Upper lobe of left lung (tissue), 6 donors: Measurements from ENCODE around the gene IMP3. TPM values are rescaled to one million over a fixed set of nuclear protein-coding genes. Genes with fewer than 3 reads are reported as not detected.

Experiments
- ATAC-seq, 2 donors: fragments of 200-7000 bp; cut with Tn5 transposase; one replicate each; pipeline ENCODE4 v1.9.1; 2022; ENCODE audit warnings: mild to moderate bottlenecking in 2 of 2, moderate library complexity in 2 of 2; ENCODE audit not compliant: low FRiP score in 2 of 2
- DNase-seq, 2 donors: peaks; one replicate each; pipeline ENCODE4 v3.0.0-alpha.2; 2019 to 2020
- H3K27ac ChIP-seq, 4 donors: fragments of 200-600 bp; sonication (generic); one replicate each; pipeline ENCODE4 v1.5.1; 2016 to 2019
- H3K27me3 ChIP-seq, 4 donors: fragments of 200-600 bp; sonication (generic); one replicate each; pipeline ENCODE4 v1.5.1; 2017 to 2019
- H3K36me3 ChIP-seq, 4 donors: fragments of 200-600 bp; sonication (generic); one replicate each; pipeline ENCODE4 v1.5.1; 2016 to 2019
- H3K4me1 ChIP-seq, 4 donors: fragments of 200-600 bp; sonication (generic); one replicate each; pipeline ENCODE4 v1.5.1; 2018 to 2019
- H3K4me3 ChIP-seq, 4 donors: fragments of 200-600 bp; sonication (generic); one replicate each; pipeline ENCODE4 v1.5.1; 2017 to 2019; ENCODE audit warnings: mild to moderate bottlenecking in 2 of 4, moderate library complexity in 1 of 4
- H3K9me3 ChIP-seq, 4 donors: fragments of 200-600 bp; sonication (generic); one replicate each; pipeline ENCODE4 v1.5.1; 2018 to 2019
- CTCF ChIP-seq, 6 experiments: fragments of 450-650 bp in 4 of 6; fragments of 200-600 bp in 2 of 6; sonication (generic) in 2 of 6; IDR thresholded peaks; one replicate each; pipeline ENCODE4 v1.5.1; 2016 to 2019; ENCODE audit warnings: antibody characterized with exemption in 6 of 6
- EP300 ChIP-seq, 4 donors: sonication (generic); formaldehyde crosslinking; IDR thresholded peaks; one replicate each; pipeline ENCODE4 v1.5.1; 2017; ENCODE audit warnings: antibody characterized with exemption in 4 of 4, control low read depth in 2 of 4
- POLR2A ChIP-seq, 4 donors: fragments of 450-650 bp; IDR thresholded peaks; one replicate each; pipeline ENCODE4 v1.5.1; 2016 to 2017; ENCODE audit warnings: antibody characterized with exemption in 4 of 4, mild to moderate bottlenecking in 2 of 4
- POLR2AphosphoS5 ChIP-seq, 2 donors: sonication (generic); formaldehyde crosslinking; IDR thresholded peaks; one replicate each; pipeline ENCODE4 v1.5.1; 2017; ENCODE audit warnings: antibody characterized with exemption in 2 of 2
- WGBS, 2 donors: methylation state at CpG; one replicate each; pipeline ENCODE4 v1.1.5; 2017 to 2018; 5-methylcytosine and 5-hydroxymethylcytosine counted together
- total RNA-seq, 6 donors: library from RNA; depleted of rRNA in 4 of 6; stranded (reverse); fragments of >200 nt in 4 of 6; gene quantifications; one replicate each; pipeline versions ENCODE4 v1.1.0 to v1.2.1, GENCODE V29; 2016 to 2021
- donor health status: DM: no; HTN: no; CAD: no; lungs with moderate emphysema.
- donor health status: DM: no; HTN: yes; CAD: no; lungs with severe emphysema.

IMP3 gene
- total RNA-seq, 6 donors from 2014 or later, result 64.3 to 183 (median 70.2) TPM

DNA sequence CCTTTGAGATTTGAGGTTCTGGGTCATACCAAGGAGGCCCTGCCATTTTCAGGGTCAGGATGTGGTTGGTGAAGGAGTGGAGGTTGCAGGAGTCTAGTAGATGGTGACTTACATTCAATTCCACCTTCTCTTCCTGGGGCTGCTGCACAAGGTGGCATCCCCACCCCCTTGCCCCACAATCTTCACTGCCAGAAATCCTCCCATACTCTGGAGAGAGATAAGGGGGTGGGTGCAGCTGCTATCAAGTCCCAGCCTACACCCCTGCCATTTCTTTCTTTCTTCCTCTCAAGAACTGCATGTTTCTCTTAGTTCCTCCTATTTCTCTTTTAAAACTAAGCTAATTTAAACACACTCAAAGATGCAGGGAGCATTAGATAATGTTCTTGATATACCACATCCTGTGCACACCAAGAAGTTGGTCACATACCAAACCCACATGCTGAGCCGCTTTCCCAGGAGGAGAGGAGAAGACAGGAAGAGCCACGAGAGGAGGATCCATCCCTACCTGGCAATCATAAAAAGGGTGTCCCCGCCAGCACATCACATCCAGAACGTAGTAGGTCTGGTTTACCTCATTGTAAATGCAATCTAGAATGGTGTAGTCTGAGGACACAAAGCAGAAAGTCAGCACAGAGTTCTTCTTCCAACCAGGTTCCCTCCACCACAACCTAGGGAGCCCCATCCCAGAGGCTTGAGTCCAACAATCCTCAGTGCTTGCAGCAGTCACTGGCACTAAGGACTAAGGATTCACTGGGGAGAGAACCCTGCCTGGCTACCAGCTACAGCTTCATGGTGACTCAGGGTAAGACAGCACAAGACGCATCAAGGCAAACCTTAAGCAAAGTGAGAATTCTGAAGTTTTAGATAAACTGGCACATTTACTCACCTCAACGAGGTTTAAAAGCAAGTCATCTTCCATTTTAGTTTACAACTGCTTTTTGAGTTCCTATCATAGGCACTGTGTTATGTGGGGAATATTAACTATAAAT lies 33.0 kb downstream of the IMP3 start:
- Histone ChIP-seq H3K27me3 (no peaks in the 10 kb centered on the region), H3K9me3 (no peaks in the 10 kb centered on the region), H3K4me1 (no peaks in the 10 kb centered on the region), H3K4me3 (no peak overlapping the region), H3K36me3 (peaks cover 25 to 83% (median 54%) of the 10 kb centered on the region in 4 donors), H3K27ac (no peak overlapping the region)
- ATAC-seq (no peak), DNase-seq (no peak)
- no peak for TF ChIP-seq POLR2AphosphoS5 (IDR thresholded peaks at IDR 0.05)
- TF ChIP-seq CTCF (IDR thresholded peaks at IDR 0.05), result no peak
- no peak for TF ChIP-seq EP300 (IDR thresholded peaks at IDR 0.05)
- no peak for TF ChIP-seq POLR2A (IDR thresholded peaks at IDR 0.05)
- WGBS, 2 donors, result 75 to 86% methylated on average over 6 of the region's 6 CpGs

- no peak overlapping the region for H3K27ac ChIP-seq
- TF ChIP-seq POLR2AphosphoS5 (IDR thresholded peaks at IDR 0.05) (no peak), CTCF (IDR thresholded peaks at IDR 0.05) (no peak), EP300 (IDR thresholded peaks at IDR 0.05) (no peak), POLR2A (IDR thresholded peaks at IDR 0.05) (no peak)
- no peak overlapping the region for H3K4me3 ChIP-seq
- no peaks in the 10 kb centered on the region for H3K27me3 ChIP-seq
- no peak for ATAC-seq
- peaks cover 25 to 89% (median 52%) of the 10 kb centered on the region in 4 donors for H3K36me3 ChIP-seq
- WGBS, 2 donors, result 94 to 96% methylated on average over 8 of the region's 8 CpGs
- no peaks in the 10 kb centered on the region for H3K4me1 ChIP-seq
- DNase-seq, result no peak
- H3K9me3 ChIP-seq, result no peaks in the 10 kb centered on the region
Observed at GRCh38 chr15:75606026-75606425, 34.0 kb downstream of the IMP3 start.

- no peak for DNase-seq
- WGBS, 2 donors, result 44 to 49% methylated on average over 2 of the region's 2 CpGs
- Histone ChIP-seq H3K36me3 (peaks cover 0 to 75% (median 19%) of the 10 kb centered on the region in 4 donors), H3K27ac (peak overlapping the region in 2 of 4 donors; percentile 15 to 37), H3K9me3 (no peaks in the 10 kb centered on the region), H3K27me3 (no peaks in the 10 kb centered on the region), H3K4me3 (no peak overlapping the region), H3K4me1 (peaks cover 4 to 20% (median 10%) of the 10 kb centered on the region in 4 donors)
- TF ChIP-seq EP300 (IDR thresholded peaks at IDR 0.05) (no peak), POLR2AphosphoS5 (IDR thresholded peaks at IDR 0.05) (no peak), CTCF (IDR thresholded peaks at IDR 0.05) (no peak), POLR2A (IDR thresholded peaks at IDR 0.05) (no peak)
- no peak for ATAC-seq
Observed at GRCh38 chr15:75599401-75599800, 40.6 kb downstream of the IMP3 start.

GRCh38 chr15:75598361-75598760 lies 41.7 kb downstream of the IMP3 start:
- TF ChIP-seq CTCF (IDR thresholded peaks at IDR 0.05) (no peak), POLR2AphosphoS5 (IDR thresholded peaks at IDR 0.05) (no peak), POLR2A (IDR thresholded peaks at IDR 0.05) (no peak), EP300 (IDR thresholded peaks at IDR 0.05) (no peak)
- 83% methylated on average over 1 to 4 of the region's 4 CpGs for WGBS, 2 donors
- ATAC-seq, result no peak
- Histone ChIP-seq H3K9me3 (no peaks in the 10 kb centered on the region), H3K27me3 (no peaks in the 10 kb centered on the region), H3K27ac (peak overlapping the region in 3 of 4 donors; percentile 13 to 46 (median 15)), H3K4me3 (no peak overlapping the region), H3K4me1 (peaks cover 4 to 20% (median 10%) of the 10 kb centered on the region in 4 donors), H3K36me3 (peaks cover 0 to 75% (median 17%) of the 10 kb centered on the region in 4 donors)
- peak in 1 of 2 donors; percentile 23 for DNase-seq
